H9 (cell line): ENCODE results near the gene NELFCD. TPM values are rescaled to one million over a fixed set of nuclear protein-coding genes. Genes with fewer than 3 reads are reported as not detected.

ENCODE experiments used
- DNase-seq: peaks from one replicate; pipeline ENCODE4 v3.0.0-alpha.2; 2017
- H2AFZ ChIP-seq: one replicate; pipeline ENCODE4 v1.6.1; 2013; ENCODE audit warnings: mild to moderate bottlenecking, low read length, control low read depth, moderate library complexity
- H2AK5ac ChIP-seq: 2 replicates; pipeline ENCODE4 v1.6.1; 2013; ENCODE audit warnings: low read length, control low read depth, mixed read lengths; ENCODE audit not compliant: insufficient read length
- H2BK120ac ChIP-seq: one replicate; pipeline ENCODE4 v1.6.1; 2013; ENCODE audit warnings: low read depth, mild to moderate bottlenecking, low read length, control low read depth, inconsistent platforms; ENCODE audit not compliant: poor library complexity, severe bottlenecking
- H2BK12ac ChIP-seq: 2 replicates; pipeline ENCODE4 v1.6.1; 2013; ENCODE audit warnings: low read length, control low read depth, mixed read lengths, low read depth; ENCODE audit not compliant: insufficient read length
- H2BK15ac ChIP-seq: 2 replicates; pipeline ENCODE4 v1.6.1; 2013; ENCODE audit warnings: low read depth, low read length, control low read depth
- H2BK20ac ChIP-seq: one replicate; pipeline ENCODE4 v1.6.1; 2013; ENCODE audit warnings: low read depth, mild to moderate bottlenecking, low read length, control low read depth, inconsistent platforms; ENCODE audit not compliant: poor library complexity, severe bottlenecking
- H2BK5ac ChIP-seq: 2 replicates; pipeline ENCODE4 v1.6.1; 2013; ENCODE audit warnings: low read length, control low read depth, mixed read lengths; ENCODE audit not compliant: insufficient read length
- H3K14ac ChIP-seq: 2 replicates; pipeline ENCODE4 v1.6.1; 2013; ENCODE audit warnings: low read length, control low read depth; ENCODE audit not compliant: insufficient read depth
- H3K18ac ChIP-seq: 2 replicates; pipeline ENCODE4 v1.6.1; 2013; ENCODE audit warnings: low read depth, mild to moderate bottlenecking, mixed read lengths, low read length, control low read depth; ENCODE audit not compliant: insufficient read length
- H3K23ac ChIP-seq: 2 replicates; pipeline ENCODE4 v1.6.1; 2013; ENCODE audit warnings: low read length, control low read depth, mixed read lengths, low read depth; ENCODE audit not compliant: insufficient read length
- H3K23me2 ChIP-seq: 2 replicates; pipeline ENCODE4 v1.6.1; 2013; ENCODE audit warnings: low read depth, mild to moderate bottlenecking, mixed read lengths, low read length, control low read depth; ENCODE audit not compliant: insufficient read length, poor library complexity, severe bottlenecking
- H3K27ac ChIP-seq: 2 replicates; pipeline ENCODE4 v1.5.1; 2013; ENCODE audit warnings: low read length, control low read depth, mixed read lengths, low read depth; ENCODE audit not compliant: insufficient read length
- H3K27me3 ChIP-seq: 2 replicates; pipeline ENCODE4 v1.6.1; 2013; ENCODE audit warnings: low read length, control low read depth, inconsistent platforms; ENCODE audit not compliant: insufficient read depth
- H3K4ac ChIP-seq: 2 replicates; pipeline ENCODE4 v1.6.1; 2013; ENCODE audit warnings: low read depth, mild to moderate bottlenecking, control low read depth, inconsistent platforms, low read length, moderate library complexity
- H3K4me1 ChIP-seq: 2 replicates; pipeline ENCODE4 v1.6.1; 2013; ENCODE audit warnings: low read length, control low read depth, inconsistent platforms; ENCODE audit not compliant: insufficient read depth
- H3K4me2 ChIP-seq: 2 replicates; pipeline ENCODE4 v1.6.1; 2013; ENCODE audit warnings: low read length, control low read depth, mixed read lengths; ENCODE audit not compliant: insufficient read length, insufficient read depth
- H3K56ac ChIP-seq: 2 replicates; pipeline ENCODE4 v1.6.1; 2013; ENCODE audit warnings: low read depth, mild to moderate bottlenecking, mixed read lengths, low read length, control low read depth; ENCODE audit not compliant: insufficient read length
- H3K79me1 ChIP-seq: 2 replicates; pipeline ENCODE4 v1.6.1; 2013; ENCODE audit warnings: low read depth, mild to moderate bottlenecking, moderate library complexity, low read length, control low read depth, inconsistent platforms; ENCODE audit not compliant: insufficient read depth, poor library complexity, severe bottlenecking
- H3K79me2 ChIP-seq: 2 replicates; pipeline ENCODE4 v1.6.1; 2013; ENCODE audit warnings: low read length, control low read depth, inconsistent platforms; ENCODE audit not compliant: insufficient read depth
- H3K9ac ChIP-seq: 2 replicates; pipeline ENCODE4 v1.6.1; 2013; ENCODE audit warnings: low read length, control low read depth, mixed read lengths; ENCODE audit not compliant: insufficient read length; ENCODE audit errors: extremely low read depth
- H3K9me3 ChIP-seq: one replicate; pipeline ENCODE4 v1.6.1; 2013; ENCODE audit warnings: low read depth, low read length, inconsistent platforms; ENCODE audit not compliant: control insufficient read depth
- H3T11ph ChIP-seq: one replicate; pipeline ENCODE4 v1.6.1; 2013; ENCODE audit warnings: mild to moderate bottlenecking, low read length, control low read depth, inconsistent platforms
- H4K20me1 ChIP-seq: one replicate; pipeline ENCODE4 v1.6.1; 2013; ENCODE audit not compliant: control insufficient read depth, insufficient read length, insufficient read depth
- H4K5ac ChIP-seq: 2 replicates; pipeline ENCODE4 v1.6.1; 2013; ENCODE audit warnings: low read depth, mild to moderate bottlenecking, mixed read lengths, low read length, control low read depth; ENCODE audit not compliant: insufficient read length
- H4K8ac ChIP-seq: replicated peaks from 2 replicates; pipeline ENCODE4 v1.6.1; 2013; ENCODE audit warnings: low read length, control low read depth, mixed read lengths, low read depth; ENCODE audit not compliant: insufficient read length
- H4K91ac ChIP-seq: 2 replicates; pipeline ENCODE4 v1.6.1; 2013; ENCODE audit warnings: low read depth, mild to moderate bottlenecking, moderate library complexity, mixed read lengths, low read length, control low read depth; ENCODE audit not compliant: insufficient read length
- H3K27ac Mint-ChIP-seq, 3 experiments: 2 replicates in 2 of 3; 3 replicates in 1 of 3; pipeline ENCODE4 v1.8.0; 2020 to 2021; ENCODE audit warnings: mixed read lengths in 3 of 3, mild to moderate bottlenecking in 1 of 3, moderate library complexity in 1 of 3
- H3K27me3 Mint-ChIP-seq: 2 replicates; pipeline ENCODE4 v1.8.0; 2021; ENCODE audit warnings: low read depth, mild to moderate bottlenecking, moderate library complexity, mixed read lengths
- H3K36me3 Mint-ChIP-seq, 3 experiments: 2 replicates in 2 of 3; 3 replicates in 1 of 3; pipeline ENCODE4 v1.8.0; 2020 to 2021; ENCODE audit warnings: low read depth in 3 of 3, mixed read lengths in 3 of 3; ENCODE audit not compliant: insufficient read depth in 1 of 3
- H3K4me1 Mint-ChIP-seq, 2 experiments: 2 replicates each; pipeline ENCODE4 v1.8.0; 2020; ENCODE audit warnings: mixed read lengths in 2 of 2
- H3K4me3 Mint-ChIP-seq, 2 experiments: 2 replicates in 1 of 2; 3 replicates in 1 of 2; pipeline ENCODE4 v1.8.0; 2020 to 2021; ENCODE audit warnings: mild to moderate bottlenecking in 2 of 2, mixed read lengths in 2 of 2, moderate library complexity in 1 of 2
- H3K9me3 Mint-ChIP-seq, 2 experiments: 2 replicates in 1 of 2; 3 replicates in 1 of 2; pipeline ENCODE4 v1.8.0; 2020; ENCODE audit warnings: mild to moderate bottlenecking in 2 of 2, mixed read lengths in 2 of 2, moderate library complexity in 1 of 2
- WGBS: extraction: QIAGEN DNeasy Blood & Tissue Kit; methylation state at CpG from one replicate; pipeline ENCODE4 v1.1.7; 2013; ENCODE audit warnings: missing lambda C conversion rate, low lambda C conversion rate, mixed read lengths; ENCODE audit not compliant: insufficient read length; ENCODE audit errors: extremely low coverage; 5-methylcytosine and 5-hydroxymethylcytosine counted together
- total RNA-seq: library from RNA; stranded (reverse); gene quantifications from 2 replicates; pipeline ENCODE4 v1.2.1, GENCODE V29; 2021
- TF ChIP-seq, protein P1 (sequence below): fragments of 200-600 bp; sonication (generic); conservative IDR thresholded peaks from 3 replicates; pipeline ENCODE4 v1.8.0; 2021; ENCODE audit warnings: antibody characterized with exemption, mild to moderate bottlenecking

The NELFCD gene
- total RNA-seq, 1 experiment from 2014 or later: 57.8 TPM

GRCh38 chr20:58965270-58966064 is 15.6 kb upstream of the NELFCD start:
- H3K36me3 Mint-ChIP-seq: peaks cover 0 to 3% (median 0%) of the 10 kb centered on the region in 3 experiments; a peak in 2 of 7 replicates
- Histone ChIP-seq H3T11ph (no peak overlapping the region), H4K20me1 (no peaks in the 10 kb centered on the region), H3K27ac (no peak overlapping the region), H3K23me2 (no peaks in the 10 kb centered on the region), H4K91ac (no peak overlapping the region), H3K23ac (no peak overlapping the region), H3K14ac (no peak overlapping the region), H2BK12ac (no peak overlapping the region), H3K79me2 (no peaks in the 10 kb centered on the region), H3K56ac (no peak overlapping the region), H3K4me2 (no peak overlapping the region), H2BK120ac (no peak overlapping the region), H4K5ac (no peak overlapping the region), H3K9me3 (no peaks in the 10 kb centered on the region), H2BK20ac (no peak overlapping the region), H2BK15ac (no peak overlapping the region), H2BK5ac (no peak overlapping the region), H3K79me1 (no peaks in the 10 kb centered on the region), H2AFZ (no peak overlapping the region), H3K27me3 (no peaks in the 10 kb centered on the region), H3K4me1 (no peaks in the 10 kb centered on the region), H3K9ac (no peak overlapping the region), H4K8ac (no peak overlapping the region), H3K18ac (no peak overlapping the region), H3K4ac (no peak overlapping the region), H2AK5ac (no peak overlapping the region)
- H3K4me3 Mint-ChIP-seq: no peak overlapping the region
- H3K27me3 Mint-ChIP-seq: peaks cover 5% of the 10 kb centered on the region
- H3K9me3 Mint-ChIP-seq: peaks cover 12 to 15% of the 10 kb centered on the region in 2 experiments
- TF ChIP-seq, protein P1, sequence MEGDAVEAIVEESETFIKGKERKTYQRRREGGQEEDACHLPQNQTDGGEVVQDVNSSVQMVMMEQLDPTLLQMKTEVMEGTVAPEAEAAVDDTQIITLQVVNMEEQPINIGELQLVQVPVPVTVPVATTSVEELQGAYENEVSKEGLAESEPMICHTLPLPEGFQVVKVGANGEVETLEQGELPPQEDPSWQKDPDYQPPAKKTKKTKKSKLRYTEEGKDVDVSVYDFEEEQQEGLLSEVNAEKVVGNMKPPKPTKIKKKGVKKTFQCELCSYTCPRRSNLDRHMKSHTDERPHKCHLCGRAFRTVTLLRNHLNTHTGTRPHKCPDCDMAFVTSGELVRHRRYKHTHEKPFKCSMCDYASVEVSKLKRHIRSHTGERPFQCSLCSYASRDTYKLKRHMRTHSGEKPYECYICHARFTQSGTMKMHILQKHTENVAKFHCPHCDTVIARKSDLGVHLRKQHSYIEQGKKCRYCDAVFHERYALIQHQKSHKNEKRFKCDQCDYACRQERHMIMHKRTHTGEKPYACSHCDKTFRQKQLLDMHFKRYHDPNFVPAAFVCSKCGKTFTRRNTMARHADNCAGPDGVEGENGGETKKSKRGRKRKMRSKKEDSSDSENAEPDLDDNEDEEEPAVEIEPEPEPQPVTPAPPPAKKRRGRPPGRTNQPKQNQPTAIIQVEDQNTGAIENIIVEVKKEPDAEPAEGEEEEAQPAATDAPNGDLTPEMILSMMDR: no peak
- no peak overlapping the region for H3K27ac Mint-ChIP-seq
- peaks cover 10 to 11% of the 10 kb centered on the region in 2 experiments; a peak in 3 of 4 replicates for H3K4me1 Mint-ChIP-seq
- WGBS: no CpG with 5 or more reads among the region's 14 CpGs
- DNase-seq: no peak
